NT2/D1 (cell line): ENCODE results near the gene SYT15.

ENCODE experiments used
- SUZ12 ChIP-seq: IDR thresholded peaks from 2 replicates; pipeline ENCODE4 v1.6.1; 2011; ENCODE audit not compliant: insufficient read length, insufficient read depth; ENCODE audit errors: extremely low read depth
- YY1 ChIP-seq: IDR thresholded peaks from 2 replicates; pipeline ENCODE4 v1.6.1; 2011; ENCODE audit not compliant: insufficient read length, insufficient read depth
- ZNF274 ChIP-seq: IDR thresholded peaks from 2 replicates; pipeline ENCODE4 v1.6.1; 2011; ENCODE audit warnings: mild to moderate bottlenecking, low read depth, low read length

- TF ChIP-seq SUZ12 (no peak), YY1 (no peak), ZNF274 (no peak)
Observed at GRCh38 chr10:46538717-46539426, 40.1 kb upstream of the SYT15 start.
